OCI-M1 (cell line): Measurements from ENCODE around the gene FKBP5.
"Not testable (repeated sequence)": the region's sequence is repeated elsewhere in the genome, so short reads cannot be mapped to it uniquely, and the experiment has no call there.

ENCODE experiments used
- DNase-seq: peaks from one replicate; lab custom pipeline; 2025; lab: John Stamatoyannopoulos, UW

The FKBP5 gene

DNA sequence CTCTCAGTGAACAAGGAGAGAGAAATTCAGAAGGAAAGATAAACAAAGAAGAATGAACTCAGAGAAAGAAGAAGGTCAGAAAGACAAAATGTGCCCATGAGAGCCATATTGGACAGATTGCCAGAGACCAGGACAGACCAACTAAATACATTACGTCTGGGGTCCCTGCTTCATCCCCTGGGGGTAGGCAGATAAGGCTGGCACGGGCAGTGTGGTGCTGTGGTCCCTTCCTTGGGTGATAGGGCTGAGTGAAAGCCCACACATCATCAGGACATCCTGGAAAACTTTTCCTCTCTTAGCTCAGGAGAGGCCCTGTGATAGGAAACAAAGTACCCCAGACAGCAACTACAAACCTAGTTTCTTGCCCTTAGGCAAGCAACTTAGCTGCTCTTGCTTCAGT is 34.9 kb upstream of the FKBP5 start:
- no peak for DNase-seq

GRCh38 chr6:35722121-35722761 is 33.5 kb upstream of the FKBP5 start:
- no peak for DNase-seq

- DNase-seq: peak; percentile 53
These were observed 31.4 kb upstream of the FKBP5 start for GRCh38 chr6:35719830-35720733.

- DNase-seq: no peak
These were observed 30.7 kb upstream of the FKBP5 start for GRCh38 chr6:35719404-35719829.

DNA sequence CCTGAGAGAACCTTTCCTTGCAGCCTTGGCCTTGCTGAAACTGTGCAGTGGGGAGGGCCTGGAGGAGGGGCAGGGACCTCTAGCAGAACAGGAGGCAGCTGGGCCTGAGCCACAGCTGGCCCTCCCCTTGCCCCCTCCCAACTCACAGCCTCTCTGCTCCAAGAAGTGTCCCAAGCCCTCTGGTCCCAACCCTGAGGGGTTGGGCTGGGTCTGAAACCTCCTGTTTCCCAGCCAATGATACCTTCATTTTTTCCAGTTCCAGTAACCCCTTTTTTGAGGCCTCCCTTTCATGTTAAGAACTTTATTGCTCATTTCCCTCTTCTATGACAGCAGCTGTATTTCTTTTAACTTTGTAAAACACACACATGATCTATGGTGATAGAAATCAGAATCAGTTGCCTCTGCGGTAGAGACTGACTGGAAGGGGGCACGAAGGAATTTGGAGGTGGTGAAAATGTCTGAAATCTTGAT is 30.2 kb upstream of the FKBP5 start:
- no peak for DNase-seq

GRCh38 chr6:35718375-35718736 is 29.6 kb upstream of the FKBP5 start:
- no peak for DNase-seq

DNA sequence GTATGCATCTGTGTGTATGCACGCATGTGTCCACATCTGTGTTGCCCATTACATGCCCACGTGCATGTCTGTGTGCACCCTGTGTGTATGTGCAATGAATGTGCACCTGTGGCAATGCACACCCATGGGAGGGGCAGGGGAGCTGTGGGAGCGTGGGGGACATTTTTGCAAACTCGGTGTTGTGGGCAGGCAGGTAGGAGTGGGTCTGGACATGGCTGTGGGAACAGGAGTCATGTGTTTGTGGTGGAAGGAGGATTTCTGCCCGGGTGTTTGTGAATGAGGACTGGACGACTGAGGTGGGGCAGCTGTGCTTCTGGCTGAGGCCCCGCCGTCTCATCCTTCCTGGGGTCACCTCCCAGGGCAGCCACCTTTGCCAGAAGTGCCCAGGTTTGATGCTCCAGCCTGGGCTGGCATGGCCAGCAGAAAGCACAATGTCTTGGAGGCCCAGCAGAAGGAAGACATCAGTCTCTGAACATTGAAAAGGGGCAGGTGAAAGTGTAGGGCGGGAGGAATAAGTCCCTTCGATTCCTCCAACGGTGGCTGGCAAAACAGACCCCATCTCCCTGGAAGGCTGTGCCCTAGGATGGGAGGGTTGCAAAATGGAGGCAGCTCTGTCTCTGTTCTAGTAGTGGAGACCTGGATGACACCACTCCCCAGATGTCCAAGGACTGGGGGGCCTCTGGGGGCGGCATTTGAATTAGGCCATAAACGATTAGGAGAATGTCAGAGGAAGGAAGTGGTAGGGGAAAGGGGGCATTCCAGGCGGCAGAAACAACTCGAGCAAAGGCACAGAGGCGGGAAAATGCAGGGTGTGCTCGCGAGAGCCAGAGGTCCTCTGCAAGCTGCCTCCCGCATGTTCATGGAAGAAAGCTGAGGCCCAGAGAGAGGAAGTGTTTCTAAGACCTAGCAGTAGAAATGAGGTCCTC is 29.0 kb upstream of the FKBP5 start:
- DNase-seq: no peak

- DNase-seq: no peak
These were observed 28.1 kb upstream of the FKBP5 start for GRCh38 chr6:35716798-35717197.

GRCh38 chr6:35713006-35713767 is 24.5 kb upstream of the FKBP5 start:
- DNase-seq: no peak

DNA sequence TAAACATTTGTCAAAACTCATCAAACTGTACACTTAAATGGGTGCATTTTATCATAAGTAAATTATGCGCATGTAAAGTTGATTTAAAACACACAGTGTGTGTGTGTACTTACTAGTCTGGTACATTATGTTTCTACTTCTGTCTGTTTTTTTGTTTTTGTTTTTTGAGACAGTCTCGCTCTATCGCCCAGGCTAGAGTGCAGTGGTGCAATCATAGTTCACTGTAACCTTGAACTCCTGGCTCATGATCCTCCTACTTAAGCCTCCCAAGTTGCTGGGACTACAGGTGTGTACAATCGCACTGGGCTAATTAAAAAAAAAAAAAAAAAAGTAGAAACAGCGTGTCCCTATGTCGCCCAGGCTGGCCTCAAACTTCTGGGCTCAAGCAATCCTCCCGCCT is 23.0 kb upstream of the FKBP5 start:
- no peak for DNase-seq

GRCh38 chr6:35710241-35710847 is 21.6 kb upstream of the FKBP5 start:
- no peak for DNase-seq

GRCh38 chr6:35708585-35708984 is 19.9 kb upstream of the FKBP5 start:
- DNase-seq: no peak

DNA sequence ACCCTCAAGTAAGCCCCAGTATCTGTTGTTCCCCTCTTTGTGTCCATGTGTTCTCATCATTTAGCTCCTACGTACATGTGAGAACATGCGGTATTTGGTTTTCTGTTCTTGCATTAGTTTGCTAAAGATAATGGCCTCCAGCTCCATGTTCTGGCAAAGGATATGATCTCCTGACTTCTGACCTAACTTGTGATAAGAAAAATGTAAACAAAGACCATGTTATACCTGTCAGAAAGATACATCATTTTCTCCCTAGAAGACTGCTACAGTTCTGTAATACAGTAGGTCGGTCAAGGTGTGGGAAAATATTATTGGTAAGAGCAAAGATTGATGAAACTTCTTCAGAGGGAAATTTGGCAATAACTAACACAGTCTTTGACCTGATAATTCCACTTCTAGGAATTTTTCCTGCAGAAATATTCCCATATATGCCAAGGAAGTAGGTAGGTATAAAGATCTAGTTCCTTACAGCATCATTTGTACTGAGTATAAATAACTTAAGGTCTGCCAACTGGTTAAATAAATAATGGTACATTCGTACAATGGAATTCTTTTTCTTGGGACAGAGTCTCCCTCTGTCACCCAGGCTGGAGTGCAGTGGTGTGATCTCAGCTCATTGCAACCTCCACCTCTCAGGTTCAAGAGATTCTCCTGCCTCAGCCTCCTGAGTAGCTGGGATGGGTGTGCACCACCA is 19.1 kb upstream of the FKBP5 start:
- no peak for DNase-seq

GRCh38 chr6:35706468-35706867 is 17.8 kb upstream of the FKBP5 start:
- peak; percentile 90 for DNase-seq

GRCh38 chr6:35703554-35703953 is 14.8 kb upstream of the FKBP5 start:
- DNase-seq: peak; percentile 61

GRCh38 chr6:35698858-35699257 is 10.1 kb upstream of the FKBP5 start:
- DNase-seq: no peak

- not testable (repeated sequence) for DNase-seq
These were observed 9.7 kb upstream of the FKBP5 start for GRCh38 chr6:35698430-35698829.

DNA sequence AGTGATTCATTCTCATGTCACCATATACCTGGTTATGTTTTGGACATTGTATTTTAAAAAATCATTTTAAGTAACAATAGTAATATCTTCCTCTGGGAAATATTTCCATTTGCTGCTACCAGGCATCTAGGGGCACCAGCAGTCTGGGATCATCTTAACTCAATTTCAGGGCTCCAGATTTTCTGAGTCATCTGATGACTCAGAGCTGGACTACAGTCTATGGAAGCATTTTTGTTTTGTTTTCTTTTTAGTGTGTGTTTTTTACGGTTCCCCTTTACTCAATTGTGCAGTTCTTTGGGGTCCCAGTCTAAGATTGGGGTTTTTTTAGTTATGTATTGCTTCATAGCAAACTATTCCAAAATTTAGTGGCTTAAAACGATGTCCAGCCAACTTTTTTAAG is 5.7 kb upstream of the FKBP5 start:
- peak; percentile 58 for DNase-seq

- DNase-seq: no peak
These were observed 2.5 kb upstream of the FKBP5 start for GRCh38 chr6:35691027-35691824.

DNA sequence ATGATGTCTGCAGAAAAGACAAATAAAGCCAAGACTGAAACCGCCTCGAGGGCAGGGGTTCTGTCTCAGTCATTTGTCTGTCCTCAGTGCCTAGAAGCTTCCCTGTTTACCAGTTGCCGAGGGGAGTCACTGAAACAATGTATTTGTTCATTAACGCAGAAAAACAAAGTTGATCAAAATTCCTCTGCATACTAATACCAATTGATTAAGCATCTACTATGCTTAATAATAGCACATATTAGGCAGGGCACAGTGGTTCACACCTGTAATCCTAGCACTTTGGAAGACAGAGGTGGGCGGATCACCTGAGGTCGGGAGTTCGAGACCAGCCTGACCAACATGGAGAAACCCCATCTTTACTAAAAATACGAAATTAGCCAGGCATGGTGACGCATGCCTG is 1.8 kb upstream of the FKBP5 start:
- DNase-seq: no peak
